Ovary (tissue), 9 donors: ENCODE results near the gene PDE7B. TPM values are rescaled to one million over a fixed set of nuclear protein-coding genes. Genes with fewer than 3 reads are reported as not detected.
A peak's percentile ranks its signal among the peaks of the same experiment; 100 is the strongest.

ENCODE experiments used
- DNase-seq, 5 donors: peaks; one replicate each; pipeline ENCODE4 v3.0.0-alpha.2; 2019 to 2020
- H3K27ac ChIP-seq, 2 donors: fragments of 200-600 bp; one replicate each; pipeline versions ENCODE4 v1.5.1 to v1.8.0; 2019 to 2022
- H3K27me3 ChIP-seq: fragments of 200-600 bp; one replicate; pipeline ENCODE4 v1.8.0; 2022
- H3K36me3 ChIP-seq: fragments of 200-600 bp; sonication (generic); one replicate; pipeline ENCODE4 v1.5.1; 2019
- H3K4me1 ChIP-seq: one replicate; pipeline ENCODE4 v1.8.1; 2013; ENCODE audit warnings: mild to moderate bottlenecking, moderate library complexity; ENCODE audit not compliant: insufficient read depth
- H3K4me3 ChIP-seq: fragments of 200-600 bp; sonication (generic); one replicate; pipeline ENCODE4 v1.5.1; 2017
- H3K9me3 ChIP-seq, 2 donors: fragments of 200-600 bp in 1 of 2; sonication (generic) in 1 of 2; one replicate each; pipeline versions ENCODE4 v1.5.1 to v1.8.1; 2013 to 2019; ENCODE audit warnings: mild to moderate bottlenecking in 1 of 2, moderate library complexity in 1 of 2
- CTCF ChIP-seq, 3 donors: fragments of 450-650 bp in 2 of 3; fragments of 200-600 bp in 1 of 3; IDR thresholded peaks; one replicate each; pipeline versions ENCODE4 v1.5.1 to v1.8.0; 2016 to 2022; ENCODE audit warnings: antibody characterized with exemption in 3 of 3, mild to moderate bottlenecking in 1 of 3
- EP300 ChIP-seq: sonication (generic); formaldehyde crosslinking; IDR thresholded peaks from one replicate; pipeline ENCODE4 v1.6.1; 2017; ENCODE audit warnings: antibody characterized with exemption
- POLR2A ChIP-seq: fragments of 450-650 bp; IDR thresholded peaks from one replicate; pipeline ENCODE4 v1.6.1; 2017; ENCODE audit warnings: antibody characterized with exemption, mild to moderate bottlenecking, moderate library complexity
- WGBS, 3 donors: extraction: QIAGEN DNeasy Blood & Tissue Kit in 1 of 3; methylation state at CpG; one replicate each; pipeline versions ENCODE4 v1.1.5 to v1.1.7; 2013 to 2017; 5-methylcytosine and 5-hydroxymethylcytosine counted together
- intact Hi-C, 4 donors: fragments of 100-400 bp; cut with DNase I; formaldehyde crosslinking; loops; one replicate each; pipeline versions ENCODE4 v1.11.0 to v1.15.1; 2022 to 2023
- polyA plus RNA-seq, 2 donors: library from polyadenylated mRNA; stranded (reverse); fragments of 200-250 nt in 1 of 2; fragments of 350-450 nt in 1 of 2; fragmentation: Illumina TruSeq in 1 of 2; extraction: RNeasy Lipid Tissue Mini Kit (QIAGEN cat#74804) in 1 of 2; gene quantifications; one replicate each; pipeline ENCODE4 v1.2.3, GENCODE V29; 2013 to 2014
- total RNA-seq, 7 donors: library from RNA; depleted of rRNA in 2 of 7; stranded (reverse); fragments of >200 nt in 2 of 7; fragmentation: NEBNext Ultra II Directional in 3 of 7; extraction: Animal tissue kit (Norgen Biotek cat#: 25700) in 3 of 7; gene quantifications; one replicate each; pipeline versions ENCODE4 v1.1.0 to v1.2.4, GENCODE V29; 2016 to 2023
- donor health status: DM: no; HTN: no; CAD: no; lungs with moderate emphysema.
- donor health status: DM: no; HTN: no; CAD: no.
- donor health status: Bipolar disorder and iron deficiency.
- donor health status: DM: yes; HTN: yes; CAD: no.
- donor health status: DM: no; HTN: no; CAD: no.
- donor health status: DM: yes; HTN: yes; CAD: no.

The PDE7B gene
- total and polyA plus RNA-seq, 9 donors: 11.6 to 62.7 (median 21.6) TPM

- TF ChIP-seq EP300: no peak
- no peak for TF ChIP-seq CTCF (IDR thresholded peaks at IDR 0.05)
- no peak for TF ChIP-seq POLR2A
- intact Hi-C loops: loop anchor here in 1 of 4 donors (10.0 kb wide), 1 partner anchor 125 kb away; no protein-coding TSS in a partner anchor
- no peaks in the 10 kb centered on the region for H3K36me3 ChIP-seq
- H3K9me3 ChIP-seq: no peaks in the 10 kb centered on the region
- no peak for DNase-seq
- peak overlapping the region in 1 of 2 donors; percentile 1 for H3K27ac ChIP-seq
- no peaks in the 10 kb centered on the region for H3K27me3 ChIP-seq
- 87 to 91% (median 90%) methylated on average over 4 of the region's 4 CpGs for WGBS, 3 donors
- no peak overlapping the region for H3K4me3 ChIP-seq
- peaks cover 17% of the 10 kb centered on the region for H3K4me1 ChIP-seq
These were observed 308.7 kb downstream of the PDE7B start for GRCh38 chr6:136160250-136160649.

GRCh38 chr6:136161950-136162349 lies 310.4 kb downstream of the PDE7B start:
- Histone ChIP-seq H3K27ac (no peak overlapping the region), H3K4me3 (no peak overlapping the region), H3K27me3 (no peaks in the 10 kb centered on the region), H3K36me3 (no peaks in the 10 kb centered on the region), H3K4me1 (peaks cover 14% of the 10 kb centered on the region), H3K9me3 (no peaks in the 10 kb centered on the region)
- intact Hi-C loops: loop anchor here in 1 of 4 donors (10.0 kb wide), 1 partner anchor 127 kb away; no protein-coding TSS in a partner anchor
- DNase-seq: no peak
- TF ChIP-seq CTCF (IDR thresholded peaks at IDR 0.05): no peak
- TF ChIP-seq POLR2A: no peak
- no peak for TF ChIP-seq EP300
- WGBS, 3 donors: 87 to 92% (median 88%) methylated on average over 3 of the region's 3 CpGs

GRCh38 chr6:136163260-136163659 lies 311.8 kb downstream of the PDE7B start:
- Histone ChIP-seq H3K36me3 (no peaks in the 10 kb centered on the region), H3K27ac (no peak overlapping the region), H3K27me3 (no peaks in the 10 kb centered on the region), H3K4me1 (peaks cover 12% of the 10 kb centered on the region), H3K4me3 (no peak overlapping the region), H3K9me3 (no peaks in the 10 kb centered on the region)
- DNase-seq: no peak
- TF ChIP-seq EP300: no peak
- no peak for TF ChIP-seq POLR2A
- no peak for TF ChIP-seq CTCF (IDR thresholded peaks at IDR 0.05)
- WGBS, 3 donors: 97 to 100% (median 97%) methylated on average over 3 of the region's 3 CpGs
- intact Hi-C loops: loop anchor here in 1 of 4 donors (10.0 kb wide), 1 partner anchor 128 kb away; no protein-coding TSS in a partner anchor

GRCh38 chr6:136166815-136167214 lies 315.3 kb downstream of the PDE7B start:
- no peak for DNase-seq
- no peak overlapping the region for H3K4me3 ChIP-seq
- no peaks in the 10 kb centered on the region for H3K9me3 ChIP-seq
- 83 to 95% (median 90%) methylated on average over 1 of the region's 1 CpG for WGBS, 3 donors
- no peak overlapping the region for H3K27ac ChIP-seq
- no peaks in the 10 kb centered on the region for H3K27me3 ChIP-seq
- intact Hi-C loops: loop anchor here in 1 of 4 donors (10.0 kb wide), 1 partner anchor 132 kb away; no protein-coding TSS in a partner anchor
- H3K4me1 ChIP-seq: no peaks in the 10 kb centered on the region
- no peak for TF ChIP-seq POLR2A
- TF ChIP-seq CTCF (IDR thresholded peaks at IDR 0.05): no peak
- TF ChIP-seq EP300: no peak
- no peaks in the 10 kb centered on the region for H3K36me3 ChIP-seq
